Endodermal cell (in vitro differentiated cells): Measurements from ENCODE around the gene ACOX1. TPM values are rescaled to one million over a fixed set of nuclear protein-coding genes. Genes with fewer than 3 reads are reported as not detected.

Source experiments
- DNase-seq: peaks from one replicate; pipeline ENCODE4 v3.0.0-alpha.2; 2017
- H3K27ac ChIP-seq: 2 replicates; pipeline ENCODE4 v1.5.1; 2013; ENCODE audit warnings: mild to moderate bottlenecking, low read depth, low read length, moderate library complexity
- H3K27me3 ChIP-seq: 2 replicates; pipeline ENCODE4 v1.6.1; 2013; ENCODE audit warnings: mild to moderate bottlenecking, low read length, moderate library complexity; ENCODE audit not compliant: insufficient read depth, control insufficient read depth, poor library complexity, severe bottlenecking
- H3K36me3 ChIP-seq: 2 replicates; pipeline ENCODE4 v1.7.0; 2013; ENCODE audit warnings: mild to moderate bottlenecking, low read length, moderate library complexity; ENCODE audit not compliant: control insufficient read depth, insufficient read depth
- H3K4me1 ChIP-seq: one replicate; pipeline ENCODE4 v1.7.0; 2013; ENCODE audit warnings: low read length; ENCODE audit not compliant: control insufficient read depth, insufficient read depth
- H3K4me3 ChIP-seq: 2 replicates; pipeline ENCODE4 v1.5.1; 2013; ENCODE audit warnings: mild to moderate bottlenecking, low read length, moderate library complexity
- H3K9ac ChIP-seq: 2 replicates; pipeline ENCODE4 v1.6.1; 2013; ENCODE audit warnings: mild to moderate bottlenecking, low read length, moderate library complexity; ENCODE audit not compliant: poor library complexity, severe bottlenecking; ENCODE audit errors: extremely low read depth
- H3K9me3 ChIP-seq: 2 replicates; pipeline ENCODE4 v1.6.1; 2013; ENCODE audit warnings: mild to moderate bottlenecking, low read length, moderate library complexity; ENCODE audit not compliant: control insufficient read depth
- H3K27ac Mint-ChIP-seq: 2 replicates; pipeline ENCODE4 v1.8.0; 2020; ENCODE audit warnings: mixed read lengths
- H3K27me3 Mint-ChIP-seq: 2 replicates; pipeline ENCODE4 v1.8.0; 2021; ENCODE audit warnings: mild to moderate bottlenecking, mixed read lengths; ENCODE audit not compliant: insufficient read depth
- H3K36me3 Mint-ChIP-seq: 2 replicates; pipeline ENCODE4 v1.8.0; 2020; ENCODE audit warnings: low read depth, mixed read lengths
- H3K4me1 Mint-ChIP-seq: 2 replicates; pipeline ENCODE4 v1.8.0; 2020; ENCODE audit warnings: mixed read lengths
- H3K4me3 Mint-ChIP-seq: 2 replicates; pipeline ENCODE4 v1.8.0; 2020; ENCODE audit warnings: mild to moderate bottlenecking, moderate library complexity, mixed read lengths
- H3K9me3 Mint-ChIP-seq: 2 replicates; pipeline ENCODE4 v1.8.0; 2020; ENCODE audit warnings: mild to moderate bottlenecking, mixed read lengths
- WGBS, 2 experiments: methylation state at CpG; one replicate each; pipeline versions ENCODE4 v1.1.5 to v1.1.7; 2013; ENCODE audit warnings: missing lambda C conversion rate in 2 of 2, mixed read lengths in 1 of 2; ENCODE audit not compliant: insufficient coverage in 1 of 2, insufficient read length in 1 of 2; 5-methylcytosine and 5-hydroxymethylcytosine counted together
- total RNA-seq, 2 donors: library from RNA; stranded (reverse); fragmentation: NEBNext Ultra II Directional in 1 of 2; extraction: Animal tissue kit (Norgen Biotek cat#: 25700) in 1 of 2; gene quantifications; 2 replicates in 1 of 2; 3 replicates in 1 of 2; pipeline ENCODE4 v1.2.1, GENCODE V29; 2021
- TF ChIP-seq, protein P1 (sequence below): fragments of 200-600 bp; sonication (generic); conservative IDR thresholded peaks from 2 replicates; pipeline ENCODE4 v1.5.0; 2021; ENCODE audit warnings: antibody characterized with exemption, mild to moderate bottlenecking

The ACOX1 gene
- total RNA-seq, 2 donors from 2014 or later, result 28.6 to 37.1 TPM

DNA sequence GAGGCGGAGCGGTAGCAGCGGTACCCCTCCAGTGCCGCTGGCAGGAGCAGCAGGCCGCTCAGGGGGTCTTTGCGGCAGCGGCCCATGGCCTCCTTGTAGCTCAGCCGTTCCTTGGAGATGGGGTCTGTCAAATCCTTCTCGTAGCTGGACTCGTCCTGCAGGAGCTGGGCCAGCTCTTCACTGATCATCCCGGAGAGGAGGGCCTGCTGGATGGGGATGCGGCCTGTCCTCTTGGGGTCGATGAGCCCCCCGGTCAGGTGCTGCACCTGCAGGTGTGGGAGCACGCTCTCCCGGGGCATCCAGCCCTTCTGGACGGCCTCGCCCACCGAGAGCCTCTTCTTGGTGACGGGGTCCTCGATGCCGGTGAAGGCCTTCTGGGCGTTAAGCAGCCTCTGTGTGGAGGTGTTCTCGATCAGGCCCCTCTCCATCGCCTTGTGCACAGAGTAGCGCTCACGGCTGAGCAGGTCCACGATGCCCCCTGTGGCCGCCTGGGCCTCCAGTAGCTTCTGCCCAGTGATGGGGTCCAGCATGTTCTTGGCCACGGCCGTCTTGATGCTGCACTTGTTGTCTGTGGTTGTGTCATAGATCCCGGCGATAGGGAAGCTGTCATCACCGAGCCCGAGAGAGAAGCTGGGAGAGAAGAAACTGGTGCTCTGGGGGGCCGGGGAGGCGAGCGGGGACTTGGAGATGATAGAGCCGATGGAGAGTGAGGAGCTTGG is 28.3 kb upstream of the ACOX1 start:
- TF ChIP-seq, protein P1, sequence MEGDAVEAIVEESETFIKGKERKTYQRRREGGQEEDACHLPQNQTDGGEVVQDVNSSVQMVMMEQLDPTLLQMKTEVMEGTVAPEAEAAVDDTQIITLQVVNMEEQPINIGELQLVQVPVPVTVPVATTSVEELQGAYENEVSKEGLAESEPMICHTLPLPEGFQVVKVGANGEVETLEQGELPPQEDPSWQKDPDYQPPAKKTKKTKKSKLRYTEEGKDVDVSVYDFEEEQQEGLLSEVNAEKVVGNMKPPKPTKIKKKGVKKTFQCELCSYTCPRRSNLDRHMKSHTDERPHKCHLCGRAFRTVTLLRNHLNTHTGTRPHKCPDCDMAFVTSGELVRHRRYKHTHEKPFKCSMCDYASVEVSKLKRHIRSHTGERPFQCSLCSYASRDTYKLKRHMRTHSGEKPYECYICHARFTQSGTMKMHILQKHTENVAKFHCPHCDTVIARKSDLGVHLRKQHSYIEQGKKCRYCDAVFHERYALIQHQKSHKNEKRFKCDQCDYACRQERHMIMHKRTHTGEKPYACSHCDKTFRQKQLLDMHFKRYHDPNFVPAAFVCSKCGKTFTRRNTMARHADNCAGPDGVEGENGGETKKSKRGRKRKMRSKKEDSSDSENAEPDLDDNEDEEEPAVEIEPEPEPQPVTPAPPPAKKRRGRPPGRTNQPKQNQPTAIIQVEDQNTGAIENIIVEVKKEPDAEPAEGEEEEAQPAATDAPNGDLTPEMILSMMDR, result no peak
- H3K36me3 ChIP-seq, result peaks cover 11% of the 10 kb centered on the region
- H3K9me3 ChIP-seq, result no peaks in the 10 kb centered on the region
- WGBS, 2 experiments, result 91 to 94% methylated on average over 30 to 39 of the region's 39 CpGs
- H3K4me1 ChIP-seq, result no peaks in the 10 kb centered on the region
- H3K27ac Mint-ChIP-seq, result no peak overlapping the region
- H3K27me3 Mint-ChIP-seq, result no peaks in the 10 kb centered on the region
- H3K9ac ChIP-seq, result no peak overlapping the region
- no peaks in the 10 kb centered on the region for H3K27me3 ChIP-seq
- H3K4me3 ChIP-seq, result no peak overlapping the region
- no peaks in the 10 kb centered on the region for H3K4me1 Mint-ChIP-seq
- no peak overlapping the region for H3K4me3 Mint-ChIP-seq
- no peaks in the 10 kb centered on the region for H3K9me3 Mint-ChIP-seq
- no peak for DNase-seq
- H3K36me3 Mint-ChIP-seq, result peaks cover 11% of the 10 kb centered on the region
- H3K27ac ChIP-seq, result no peak overlapping the region

DNA sequence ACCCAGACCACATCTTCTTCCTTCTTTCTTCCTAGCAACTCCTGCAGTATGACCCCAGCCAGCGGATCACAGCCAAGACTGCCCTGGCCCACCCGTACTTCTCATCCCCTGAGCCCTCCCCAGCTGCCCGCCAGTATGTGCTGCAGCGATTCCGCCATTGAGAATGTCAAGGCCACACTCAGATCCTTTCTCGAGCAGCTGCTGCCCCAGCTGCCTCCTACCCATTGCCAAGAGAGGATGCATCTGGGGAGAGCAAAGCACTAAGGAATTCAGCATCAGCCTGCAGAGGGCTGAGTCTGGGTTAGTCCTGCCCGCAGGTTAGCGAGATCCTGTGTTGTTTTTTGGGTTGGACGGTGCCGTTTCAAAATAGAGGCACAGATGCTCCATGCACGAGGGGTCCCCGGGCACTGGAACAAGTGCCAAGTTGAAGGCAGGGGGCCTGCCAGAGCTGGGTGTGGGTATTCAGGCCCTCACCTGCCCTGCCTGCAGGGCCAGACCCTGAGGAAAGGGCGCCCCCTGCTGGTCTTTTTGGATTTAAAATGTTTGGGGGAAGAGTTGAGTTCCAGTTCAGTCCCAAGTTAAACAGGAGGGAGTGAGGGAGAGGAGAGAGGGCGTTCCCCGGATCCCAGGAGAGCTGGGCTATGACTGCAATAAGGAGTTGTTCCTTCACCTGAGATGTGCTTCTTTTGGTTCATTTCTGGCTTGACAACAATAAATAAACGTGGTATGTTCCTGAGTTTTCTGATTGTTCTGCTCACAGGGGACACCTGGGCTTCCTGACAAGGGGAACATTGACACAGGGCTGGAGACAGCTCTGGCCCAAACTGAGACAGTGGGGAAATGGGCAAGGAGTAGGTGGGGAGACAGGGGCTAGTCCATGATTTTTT is 26.5 kb upstream of the ACOX1 start:
- Histone ChIP-seq H3K4me3 (no peak overlapping the region), H3K27ac (no peak overlapping the region), H3K9me3 (no peaks in the 10 kb centered on the region), H3K36me3 (peaks cover 11% of the 10 kb centered on the region), H3K27me3 (no peaks in the 10 kb centered on the region), H3K4me1 (no peaks in the 10 kb centered on the region), H3K9ac (peak overlapping the region; percentile 11)
- peaks cover 13% of the 10 kb centered on the region for H3K36me3 Mint-ChIP-seq
- H3K27me3 Mint-ChIP-seq, result no peaks in the 10 kb centered on the region
- DNase-seq, result peak; percentile 99
- H3K27ac Mint-ChIP-seq, result peak overlapping the region; percentile 84
- no peaks in the 10 kb centered on the region for H3K4me1 Mint-ChIP-seq
- no peak overlapping the region for H3K4me3 Mint-ChIP-seq
- TF ChIP-seq, protein P1, result peak; percentile 91
- H3K9me3 Mint-ChIP-seq, result no peaks in the 10 kb centered on the region
- WGBS, 2 experiments, result 78 to 79% methylated on average over 11 to 16 of the region's 16 CpGs

- Mint-ChIP-seq H3K27me3 (no peaks in the 10 kb centered on the region), H3K4me1 (no peaks in the 10 kb centered on the region), H3K9me3 (no peaks in the 10 kb centered on the region), H3K27ac (peak overlapping the region; percentile 30), H3K36me3 (peaks cover 13% of the 10 kb centered on the region), H3K4me3 (no peak overlapping the region)
- no peaks in the 10 kb centered on the region for H3K9me3 ChIP-seq
- H3K4me3 ChIP-seq, result no peak overlapping the region
- TF ChIP-seq, protein P1, result no peak
- H3K27me3 ChIP-seq, result no peaks in the 10 kb centered on the region
- H3K4me1 ChIP-seq, result no peaks in the 10 kb centered on the region
- 84 to 88% methylated on average over 6 to 8 of the region's 8 CpGs for WGBS, 2 experiments
- no peak overlapping the region for H3K27ac ChIP-seq
- DNase-seq, result peak; percentile 57
- H3K9ac ChIP-seq, result no peak overlapping the region
- peaks cover 11% of the 10 kb centered on the region for H3K36me3 ChIP-seq
Observed at GRCh38 chr17:76004750-76005262, 25.8 kb upstream of the ACOX1 start.
